ENCODE data around the gene PRSS8.

Gene PRSS8

GRCh38 chr16:31088459-31089183 lies 46.9 kb downstream of the PRSS8 start, which contains the start of gene PRSS53:
PRSS53 (minus strand) TSS chr16:31088943; CDS start chr16:31088809, 134 bp downstream.
- no peaks in the 10 kb centered on the region for H3K9me3 ChIP-seq (ENCODE audit: control insufficient read depth, low read length)
- no peak within 1 kb of the TSS for H3K9ac ChIP-seq (ENCODE audit: low read length)
- no peaks in the 10 kb centered on the region for H3K36me3 ChIP-seq (ENCODE audit: control insufficient read depth, insufficient read depth, low read length)
- peaks cover 16% of the 10 kb centered on the region for H3K4me1 ChIP-seq (ENCODE audit: control insufficient read depth, insufficient read depth, low read length)
- H3K4me3 ChIP-seq (ENCODE audit: low read length): no peak within 1 kb of the TSS
- no peaks in the 10 kb centered on the region for H3K27me3 ChIP-seq (ENCODE audit: control insufficient read depth, insufficient read depth, low read length)

GRCh38 chr16:31087971-31088370 lies 47.6 kb downstream of the PRSS8 start:
- no peaks in the 10 kb centered on the region for H3K9me3 ChIP-seq (ENCODE audit: control insufficient read depth, low read length)
- H3K4me3 ChIP-seq (ENCODE audit: low read length): no peak overlapping the region
- H3K9ac ChIP-seq (ENCODE audit: low read length): no peak overlapping the region
- no peaks in the 10 kb centered on the region for H3K27me3 ChIP-seq (ENCODE audit: control insufficient read depth, insufficient read depth, low read length)
- H3K36me3 ChIP-seq (ENCODE audit: control insufficient read depth, insufficient read depth, low read length): no peaks in the 10 kb centered on the region
- peaks cover 12% of the 10 kb centered on the region for H3K4me1 ChIP-seq (ENCODE audit: control insufficient read depth, insufficient read depth, low read length)

GRCh38 chr16:31087481-31087880 lies 48.0 kb downstream of the PRSS8 start:
- H3K27me3 ChIP-seq (ENCODE audit: control insufficient read depth, insufficient read depth, low read length): no peaks in the 10 kb centered on the region
- H3K36me3 ChIP-seq (ENCODE audit: control insufficient read depth, insufficient read depth, low read length): no peaks in the 10 kb centered on the region
- H3K9ac ChIP-seq (ENCODE audit: low read length): no peak overlapping the region
- H3K9me3 ChIP-seq (ENCODE audit: control insufficient read depth, low read length): no peaks in the 10 kb centered on the region
- no peak overlapping the region for H3K4me3 ChIP-seq (ENCODE audit: low read length)
- H3K4me1 ChIP-seq (ENCODE audit: control insufficient read depth, insufficient read depth, low read length): peaks cover 12% of the 10 kb centered on the region

GRCh38 chr16:31086629-31086906 lies 49.0 kb downstream of the PRSS8 start:
- no peaks in the 10 kb centered on the region for H3K9me3 ChIP-seq (ENCODE audit: control insufficient read depth, low read length)
- H3K27me3 ChIP-seq (ENCODE audit: control insufficient read depth, insufficient read depth, low read length): no peaks in the 10 kb centered on the region
- H3K4me1 ChIP-seq (ENCODE audit: control insufficient read depth, insufficient read depth, low read length): peaks cover 16% of the 10 kb centered on the region
- no peaks in the 10 kb centered on the region for H3K36me3 ChIP-seq (ENCODE audit: control insufficient read depth, insufficient read depth, low read length)
- H3K4me3 ChIP-seq (ENCODE audit: low read length): no peak overlapping the region
- H3K9ac ChIP-seq (ENCODE audit: low read length): no peak overlapping the region

GRCh38 chr16:31085873-31086628 lies 49.5 kb downstream of the PRSS8 start:
- Histone ChIP-seq H3K9ac (ENCODE audit: low read length) (no peak overlapping the region), H3K9me3 (ENCODE audit: control insufficient read depth, low read length) (no peaks in the 10 kb centered on the region), H3K36me3 (ENCODE audit: control insufficient read depth, insufficient read depth, low read length) (no peaks in the 10 kb centered on the region)

GRCh38 chr16:31085411-31085810 lies 50.1 kb downstream of the PRSS8 start:
- no peaks in the 10 kb centered on the region for H3K9me3 ChIP-seq (ENCODE audit: control insufficient read depth, low read length)
- peaks cover 16% of the 10 kb centered on the region for H3K4me1 ChIP-seq (ENCODE audit: control insufficient read depth, insufficient read depth, low read length)
- H3K9ac ChIP-seq (ENCODE audit: low read length): no peak overlapping the region
- no peaks in the 10 kb centered on the region for H3K27me3 ChIP-seq (ENCODE audit: control insufficient read depth, insufficient read depth, low read length)
- H3K4me3 ChIP-seq (ENCODE audit: low read length): no peak overlapping the region
- H3K36me3 ChIP-seq (ENCODE audit: control insufficient read depth, insufficient read depth, low read length): peaks cover 5% of the 10 kb centered on the region

More at GRCh38 chr16:31085873-31086628, 49.5 kb downstream of the PRSS8 start:
- Histone ChIP-seq H3K27me3 (ENCODE audit: control insufficient read depth, insufficient read depth, low read length) (no peaks in the 10 kb centered on the region), H3K4me3 (ENCODE audit: low read length) (no peak overlapping the region), H3K4me1 (ENCODE audit: control insufficient read depth, insufficient read depth, low read length) (peaks cover 16% of the 10 kb centered on the region)

GRCh38 chr16:31084584-31085302 lies 50.8 kb downstream of the PRSS8 start:
- Histone ChIP-seq H3K27me3 (ENCODE audit: control insufficient read depth, insufficient read depth, low read length) (no peaks in the 10 kb centered on the region), H3K4me1 (ENCODE audit: control insufficient read depth, insufficient read depth, low read length) (peaks cover 16% of the 10 kb centered on the region), H3K9ac (ENCODE audit: low read length) (no peak overlapping the region), H3K36me3 (ENCODE audit: control insufficient read depth, insufficient read depth, low read length) (peaks cover 10% of the 10 kb centered on the region), H3K9me3 (ENCODE audit: control insufficient read depth, low read length) (no peaks in the 10 kb centered on the region), H3K4me3 (ENCODE audit: low read length) (no peak overlapping the region)

GRCh38 chr16:31083981-31084380 lies 51.5 kb downstream of the PRSS8 start:
- H3K9me3 ChIP-seq (ENCODE audit: control insufficient read depth, low read length): no peaks in the 10 kb centered on the region
- no peak overlapping the region for H3K9ac ChIP-seq (ENCODE audit: low read length)
- H3K27me3 ChIP-seq (ENCODE audit: control insufficient read depth, insufficient read depth, low read length): no peaks in the 10 kb centered on the region
- H3K4me3 ChIP-seq (ENCODE audit: low read length): no peak overlapping the region
- peaks cover 16% of the 10 kb centered on the region for H3K4me1 ChIP-seq (ENCODE audit: control insufficient read depth, insufficient read depth, low read length)
- peaks cover 10% of the 10 kb centered on the region for H3K36me3 ChIP-seq (ENCODE audit: control insufficient read depth, insufficient read depth, low read length)

GRCh38 chr16:31083556-31083955 lies 52.0 kb downstream of the PRSS8 start:
- H3K27me3 ChIP-seq (ENCODE audit: control insufficient read depth, insufficient read depth, low read length): no peaks in the 10 kb centered on the region
- H3K9me3 ChIP-seq (ENCODE audit: control insufficient read depth, low read length): no peaks in the 10 kb centered on the region
- no peak overlapping the region for H3K9ac ChIP-seq (ENCODE audit: low read length)
- H3K4me3 ChIP-seq (ENCODE audit: low read length): no peak overlapping the region
- peaks cover 10% of the 10 kb centered on the region for H3K36me3 ChIP-seq (ENCODE audit: control insufficient read depth, insufficient read depth, low read length)
- peaks cover 13% of the 10 kb centered on the region for H3K4me1 ChIP-seq (ENCODE audit: control insufficient read depth, insufficient read depth, low read length)

GRCh38 chr16:31083081-31083480 lies 52.4 kb downstream of the PRSS8 start:
- H3K4me3 ChIP-seq (ENCODE audit: low read length): no peak overlapping the region

GRCh38 chr16:31082368-31083045 lies 53.0 kb downstream of the PRSS8 start:
- H3K9me3 ChIP-seq (ENCODE audit: control insufficient read depth, low read length): no peaks in the 10 kb centered on the region
- no peaks in the 10 kb centered on the region for H3K27me3 ChIP-seq (ENCODE audit: control insufficient read depth, insufficient read depth, low read length)
- H3K36me3 ChIP-seq (ENCODE audit: control insufficient read depth, insufficient read depth, low read length): peaks cover 10% of the 10 kb centered on the region
- H3K4me1 ChIP-seq (ENCODE audit: control insufficient read depth, insufficient read depth, low read length): peaks cover 4% of the 10 kb centered on the region
- no peak overlapping the region for H3K4me3 ChIP-seq (ENCODE audit: low read length)
- H3K9ac ChIP-seq (ENCODE audit: low read length): no peak overlapping the region

More at GRCh38 chr16:31083081-31083480, 52.4 kb downstream of the PRSS8 start:
- H3K9ac ChIP-seq (ENCODE audit: low read length): no peak overlapping the region
- H3K36me3 ChIP-seq (ENCODE audit: control insufficient read depth, insufficient read depth, low read length): peaks cover 10% of the 10 kb centered on the region
- H3K4me1 ChIP-seq (ENCODE audit: control insufficient read depth, insufficient read depth, low read length): peaks cover 8% of the 10 kb centered on the region
- H3K27me3 ChIP-seq (ENCODE audit: control insufficient read depth, insufficient read depth, low read length): no peaks in the 10 kb centered on the region
- H3K9me3 ChIP-seq (ENCODE audit: control insufficient read depth, low read length): no peaks in the 10 kb centered on the region

Data from mucosa of stomach (tissue), 1 donor.